ENCODE measurements around the gene PAK5. TPM values are rescaled to one million over a fixed set of nuclear protein-coding genes. Genes with fewer than 3 reads are reported as not detected.

The PAK5 gene
- total and polyA plus RNA-seq, 9 of the 15 experiments (the other 6 are each of a cell fraction or from before 2014, with no cell fraction given) = not detected

- no peak for TF ChIP-seq NKRF (IDR thresholded peaks at IDR 0.05; ENCODE audit: borderline replicate concordance)
- TF ChIP-seq SREBF1 (IDR thresholded peaks at IDR 0.05; ENCODE audit: borderline replicate concordance, low read depth, low read length) = no peak
- TF ChIP-seq IRF1 (CRISPR knock-in tag; IDR thresholded peaks at IDR 0.05; ENCODE audit: borderline replicate concordance) = no peak
- TF ChIP-seq SRSF9 (IDR thresholded peaks at IDR 0.05; ENCODE audit: borderline replicate concordance, low read depth, low read length) = no peak
- no peak for TF ChIP-seq ZNF143 (CRISPR knock-in tag; IDR thresholded peaks at IDR 0.05)
- TF ChIP-seq HMG20B (CRISPR knock-in tag; IDR thresholded peaks at IDR 0.05) = no peak
Measured at GRCh38 chr20:9572670-9573069, 266.2 kb downstream of the PAK5 start (continued).

GRCh38 chr20:9571783-9572182, 267.1 kb downstream of the PAK5 start:
- Histone ChIP-seq H3K36me3 (ENCODE audit: control insufficient read depth, insufficient read depth, low read length) (no peaks in the 10 kb centered on the region), H3K27ac (ENCODE audit: extremely low read depth, low read depth, low read length) (no peak overlapping the region), H3K9me1 (ENCODE audit: control insufficient read depth, insufficient read depth, low read length) (no peaks in the 10 kb centered on the region), H4K20me1 (replicated peaks; ENCODE audit: control insufficient read depth, insufficient read depth, low read length) (no peaks in the 10 kb centered on the region), H3K9me3 (replicated peaks; ENCODE audit: control insufficient read depth, insufficient read depth, low read depth, low read length) (no peaks in the 10 kb centered on the region), H3K27me3 (ENCODE audit: control insufficient read depth in 2 of 2, insufficient read depth in 2 of 2, low read length in 2 of 2) (no peaks in the 10 kb centered on the region), H2AFZ (ENCODE audit: low read depth, low read length) (no peak overlapping the region), H3K9ac (ENCODE audit: insufficient read depth in 1 of 2, low read depth in 2 of 2, low read length in 2 of 2) (no peak overlapping the region), H3K4me2 (ENCODE audit: insufficient read depth, low read length) (no peak overlapping the region), H3K4me3 (no peak overlapping the region), H3K79me2 (ENCODE audit: control insufficient read depth, insufficient read depth, low read length) (no peaks in the 10 kb centered on the region), H3K4me1 (replicated peaks in 1 of 2; ENCODE audit: control insufficient read depth in 2 of 2, insufficient read depth in 2 of 2, low read length in 2 of 2) (no peaks in the 10 kb centered on the region)
- in situ Hi-C loops (cut with MboI) (no loop called here), intact Hi-C loops (cut with micrococcal nuclease) (no loop called here)
- FAIRE-seq (no peak), DNase-seq (ENCODE audit: extremely low read depth in 1 of 4, low spot score in 3 of 4) (no peak), ATAC-seq (no peak)
- 0% methylated on average over 2 of the region's 3 CpGs for WGBS (ENCODE audit: insufficient coverage, low coverage, missing lambda C conversion rate)
- POLR2A ChIA-PET = no interaction called here
- CTCF ChIA-PET (ENCODE audit: low intra/inter-chr PET ratio) = no interaction called here
- BruUV-seq (replicated peaks) = no TSS peak
- TF ChIP-seq TCFL5 (CRISPR knock-in tag; conservative IDR thresholded peaks at IDR 0.05) (no peak), MIER1 (IDR thresholded peaks at IDR 0.05; ENCODE audit: low read depth) (no peak), ZBTB1 (CRISPR knock-in tag; IDR thresholded peaks at IDR 0.05; ENCODE audit: borderline replicate concordance, low read depth) (no peak), E2F3 (CRISPR knock-in tag; IDR thresholded peaks at IDR 0.05) (no peak), BCLAF1 (IDR thresholded peaks at IDR 0.05; ENCODE audit: borderline replicate concordance in 1 of 2, control insufficient read depth in 1 of 2, low read depth in 2 of 2, low read length in 1 of 2) (no peak), PCBP2 (IDR thresholded peaks at IDR 0.05; ENCODE audit: low read depth, low read length, poor library complexity, severe bottlenecking) (no peak), HLTF (IDR thresholded peaks at IDR 0.05) (no peak), ZBED1 (IDR thresholded peaks at IDR 0.05) (no peak), ZNF586 (CRISPR knock-in tag; conservative IDR thresholded peaks at IDR 0.05) (no peak), ZNF780A (CRISPR knock-in tag; IDR thresholded peaks at IDR 0.05) (no peak), TRIM24 (IDR thresholded peaks at IDR 0.05) (no peak), MTA1 (IDR thresholded peaks at IDR 0.05; ENCODE audit: borderline replicate concordance) (no peak)
